GM12875 (cell line): ENCODE data around the gene CDRT15.

Experiments used
- H3K4me3 ChIP-seq: one replicate; pipeline ENCODE4 v1.5.1; 2011; ENCODE audit warnings: low read depth, low read length, control low read depth
- CTCF ChIP-seq: IDR thresholded peaks from 2 replicates; pipeline ENCODE4 v1.5.1; 2011; ENCODE audit warnings: low read depth, mild to moderate bottlenecking, control low read depth, inconsistent platforms, low read length, moderate library complexity, borderline replicate concordance; ENCODE audit not compliant: insufficient read depth

Gene CDRT15

GRCh38 chr17:14202388-14203166 is 34.1 kb downstream of the CDRT15 start:
- TF ChIP-seq CTCF, result no peak
- H3K4me3 ChIP-seq, result no peak overlapping the region

- H3K4me3 ChIP-seq, result no peak overlapping the region
- TF ChIP-seq CTCF, result no peak
Observed at GRCh38 chr17:14201988-14202380, 34.7 kb downstream of the CDRT15 start.

- H3K4me3 ChIP-seq, result no peak overlapping the region
- no peak for TF ChIP-seq CTCF
Observed at GRCh38 chr17:14201021-14201987, 35.4 kb downstream of the CDRT15 start.

GRCh38 chr17:14200354-14200753 is 36.3 kb downstream of the CDRT15 start:
- H3K4me3 ChIP-seq, result no peak overlapping the region
- TF ChIP-seq CTCF, result no peak

- H3K4me3 ChIP-seq, result no peak overlapping the region
- TF ChIP-seq CTCF, result no peak
Observed at GRCh38 chr17:14199601-14200000, 37.1 kb downstream of the CDRT15 start.

- no peak for TF ChIP-seq CTCF
- H3K4me3 ChIP-seq, result no peak overlapping the region
Observed at GRCh38 chr17:14198575-14198974, 38.1 kb downstream of the CDRT15 start.
